IMR-90 (cell line): ENCODE data around the gene GPR39. TPM values are rescaled to one million over a fixed set of nuclear protein-coding genes. Genes with fewer than 3 reads are reported as not detected.

ENCODE experiments used
- ATAC-seq: fragments of 200-7000 bp; cut with Tn5 transposase; 2 replicates; pipeline ENCODE4 v1.9.1; 2020; ENCODE audit warnings: low read depth, mild to moderate bottlenecking, moderate library complexity
- BruUV-seq: library from RNA; stranded (reverse); fragments of 400-500 nt; replicated peaks from 2 replicates; lab custom pipeline; 2021; lab: Mats Ljungman, UMichigan
- CTCF ChIA-PET: fragments of 300-600 bp; formaldehyde crosslinking; extraction: SDS; loops from one replicate; lab custom pipeline; 2021; ENCODE audit warnings: antibody characterized with exemption; lab: Yijun Ruan, JAX
- POLR2A ChIA-PET: fragments of 300-600 bp; sonication (Branson Sonifier 250); formaldehyde crosslinking; loops from one replicate; lab custom pipeline; 2022; ENCODE audit warnings: antibody characterized with exemption; ENCODE audit not compliant: unreplicated experiment; lab: Charles Lee
- DNase-seq: peaks from one replicate; pipeline ENCODE4 v3.0.0; 2013
- H2AFZ ChIP-seq: replicated peaks from 2 replicates; pipeline ENCODE3; 2013; ENCODE audit warnings: low read length, mild to moderate bottlenecking; ENCODE audit not compliant: poor library complexity
- H2AK5ac ChIP-seq: 2 replicates; pipeline ENCODE4 v1.6.1; 2013; ENCODE audit warnings: low read depth, low read length, inconsistent platforms
- H2AK9ac ChIP-seq: replicated peaks from 2 replicates; pipeline ENCODE3; 2013; ENCODE audit warnings: mild to moderate bottlenecking, low read depth, low read length, moderate library complexity; ENCODE audit not compliant: poor library complexity
- H2BK120ac ChIP-seq: 2 replicates; pipeline ENCODE4 v1.6.1; 2013; ENCODE audit warnings: low read depth, low read length, inconsistent platforms
- H2BK15ac ChIP-seq: 3 replicates; pipeline ENCODE4 v1.6.1; 2013; ENCODE audit warnings: low read depth, low read length, inconsistent platforms
- H2BK20ac ChIP-seq: 2 replicates; pipeline ENCODE4 v1.6.1; 2013; ENCODE audit warnings: low read depth, mild to moderate bottlenecking, inconsistent platforms, low read length, moderate library complexity
- H2BK5ac ChIP-seq: 2 replicates; pipeline ENCODE4 v1.6.1; 2013; ENCODE audit warnings: mild to moderate bottlenecking, low read depth, low read length, inconsistent platforms; ENCODE audit not compliant: poor library complexity, severe bottlenecking
- H3K14ac ChIP-seq: replicated peaks from 2 replicates; pipeline ENCODE4 v1.6.1; 2013; ENCODE audit warnings: low read depth, low read length, inconsistent platforms
- H3K18ac ChIP-seq: 2 replicates; pipeline ENCODE4 v1.6.1; 2013; ENCODE audit warnings: low read depth, low read length, control low read depth
- H3K23ac ChIP-seq: 2 replicates; pipeline ENCODE4 v1.6.1; 2013; ENCODE audit warnings: low read depth, low read length, inconsistent platforms
- H3K27ac ChIP-seq: 2 replicates; pipeline ENCODE4 v1.5.1; 2013; ENCODE audit warnings: mild to moderate bottlenecking, control low read depth, low read length; ENCODE audit not compliant: insufficient read depth
- H3K27me3 ChIP-seq: 2 replicates; pipeline ENCODE4 v1.6.1; 2013; ENCODE audit warnings: low read length; ENCODE audit not compliant: control insufficient read depth, insufficient read depth
- H3K36me3 ChIP-seq: 2 replicates; pipeline ENCODE4 v1.6.1; 2013; ENCODE audit warnings: low read length, mixed read lengths; ENCODE audit not compliant: control insufficient read depth, insufficient read depth
- H3K4ac ChIP-seq: 2 replicates; pipeline ENCODE4 v1.6.1; 2013; ENCODE audit warnings: low read depth, low read length, inconsistent platforms
- H3K4me1 ChIP-seq: 2 replicates; pipeline ENCODE4 v1.6.1; 2013; ENCODE audit warnings: low read length, mixed read lengths; ENCODE audit not compliant: control insufficient read depth, insufficient read depth
- H3K4me2 ChIP-seq: 2 replicates; pipeline ENCODE4 v1.6.1; 2013; ENCODE audit warnings: low read depth, mild to moderate bottlenecking, control low read depth, low read length, moderate library complexity
- H3K4me3 ChIP-seq: 2 replicates; pipeline ENCODE4 v1.5.1; 2013; ENCODE audit warnings: low read depth, mild to moderate bottlenecking, control low read depth, low read length, moderate library complexity; ENCODE audit not compliant: insufficient read depth
- H3K56ac ChIP-seq: 2 replicates; pipeline ENCODE4 v1.6.1; 2013; ENCODE audit warnings: low read length, inconsistent platforms; ENCODE audit not compliant: insufficient read depth; ENCODE audit errors: extremely low read depth
- H3K79me1 ChIP-seq, 2 experiments: 2 replicates each; pipeline ENCODE4 v1.6.1; 2013; ENCODE audit warnings: low read length in 2 of 2, inconsistent platforms in 1 of 2, low read depth in 1 of 2
- H3K9ac ChIP-seq: 2 replicates; pipeline ENCODE4 v1.6.1; 2013; ENCODE audit warnings: low read depth, low read length, control low read depth
- H3K9me1 ChIP-seq: 2 replicates; pipeline ENCODE4 v1.6.1; 2013; ENCODE audit warnings: low read length, inconsistent platforms; ENCODE audit not compliant: insufficient read depth
- H3K9me3 ChIP-seq: 2 replicates; pipeline ENCODE4 v1.6.1; 2013; ENCODE audit warnings: low read length; ENCODE audit not compliant: control insufficient read depth, insufficient read depth
- H4K20me1 ChIP-seq: 2 replicates; pipeline ENCODE4 v1.6.1; 2013; ENCODE audit warnings: low read length, inconsistent platforms; ENCODE audit not compliant: insufficient read depth
- H4K5ac ChIP-seq: 2 replicates; pipeline ENCODE4 v1.6.1; 2013; ENCODE audit warnings: mild to moderate bottlenecking, low read depth, low read length, control low read depth
- H4K8ac ChIP-seq, 2 experiments: 2 replicates each; pipeline ENCODE4 v1.6.1; 2013; ENCODE audit warnings: low read depth in 2 of 2, low read length in 2 of 2, control low read depth in 1 of 2, inconsistent platforms in 1 of 2
- H4K91ac ChIP-seq: 2 replicates; pipeline ENCODE4 v1.6.1; 2013; ENCODE audit warnings: low read depth, low read length, inconsistent platforms; ENCODE audit not compliant: insufficient read depth
- CEBPB ChIP-seq: IDR thresholded peaks from 2 replicates; pipeline ENCODE4 v1.6.1; 2012; ENCODE audit warnings: low read depth, low read length, improper control_type of control experiment
- CHD1 ChIP-seq: IDR thresholded peaks from 2 replicates; pipeline ENCODE4 v1.6.1; 2012; ENCODE audit warnings: low read depth, low read length, improper control_type of control experiment
- ELK1 ChIP-seq: fragments of 150-350 bp; IDR thresholded peaks from 2 replicates; pipeline ENCODE4 v1.6.1; 2016; ENCODE audit warnings: low read depth, mild to moderate bottlenecking, low read length, moderate library complexity, borderline replicate concordance
- FOS ChIP-seq: fragments of 150-350 bp; IDR thresholded peaks from 2 replicates; pipeline ENCODE4 v1.6.1; 2016; ENCODE audit warnings: low read depth, low read length
- MAFK ChIP-seq: IDR thresholded peaks from 2 replicates; pipeline ENCODE4 v1.6.1; 2012; ENCODE audit warnings: low read depth, low read length, improper control_type of control experiment
- MAZ ChIP-seq: IDR thresholded peaks from 2 replicates; pipeline ENCODE4 v1.6.1; 2012; ENCODE audit warnings: low read depth, mild to moderate bottlenecking, low read length, improper control_type of control experiment, moderate library complexity, borderline replicate concordance
- MXI1 ChIP-seq: IDR thresholded peaks from 2 replicates; pipeline ENCODE4 v1.6.1; 2012; ENCODE audit warnings: low read depth, mild to moderate bottlenecking, low read length, moderate library complexity, borderline replicate concordance
- POLR2A ChIP-seq: IDR thresholded peaks from 2 replicates; pipeline ENCODE4 v1.6.1; 2012; ENCODE audit warnings: mild to moderate bottlenecking, low read depth, low read length
- RAD21 ChIP-seq: IDR thresholded peaks from 2 replicates; pipeline ENCODE4 v1.6.1; 2012; ENCODE audit warnings: low read length, improper control_type of control experiment
- RFX5 ChIP-seq: IDR thresholded peaks from 2 replicates; pipeline ENCODE4 v1.8.0; 2012; ENCODE audit warnings: low read depth, mild to moderate bottlenecking, low read length, moderate library complexity
- SMC3 ChIP-seq: fragments of 150-350 bp; IDR thresholded peaks from 2 replicates; pipeline ENCODE4 v1.6.1; 2016; ENCODE audit warnings: low read depth, mild to moderate bottlenecking, antibody characterized with exemption, low read length, moderate library complexity
- USF2 ChIP-seq: fragments of 150-350 bp; IDR thresholded peaks from 2 replicates; pipeline ENCODE4 v1.6.1; 2017; ENCODE audit warnings: mild to moderate bottlenecking, antibody characterized with exemption, low read length, low read depth
- WGBS, 2 experiments: methylation state at CpG; one replicate each; pipeline versions ENCODE4 v1.1.5 to v1.1.7; 2013; ENCODE audit warnings: missing lambda C conversion rate in 2 of 2; ENCODE audit not compliant: insufficient read length in 1 of 2; ENCODE audit errors: extremely low coverage in 2 of 2; 5-methylcytosine and 5-hydroxymethylcytosine counted together
- dilution Hi-C: fragments of 300-500 bp; cut with HindIII; formaldehyde crosslinking; loops from one replicate; pipeline ENCODE4 v1.14.3; 2018; ENCODE audit warnings: low sequenced_read_pairs; ENCODE audit not compliant: unreplicated experiment
- in situ Hi-C: fragments of 300-500 bp; cut with MboI; formaldehyde crosslinking; loops from 3 replicates; pipeline ENCODE4 v1.14.3; 2019; ENCODE audit warnings: low sequenced_read_pairs, inconsistent platforms, mixed read lengths
- intact Hi-C: fragments of 100-400 bp; cut with micrococcal nuclease; formaldehyde crosslinking; loops from 2 replicates; pipeline ENCODE4 v1.10.0; 2022
- polyA plus RNA-seq, 3 experiments: library from polyadenylated mRNA; depleted of rRNA; stranded (reverse); fragments of >200 nt; gene quantifications; 2 replicates each; pipeline ENCODE4 v1.2.3, GENCODE V29; 2012; ENCODE audit warnings: low replicate concordance in 1 of 3
- total RNA-seq: library from RNA; depleted of rRNA; stranded (reverse); fragments of >200 nt; gene quantifications from 2 replicates; pipeline ENCODE4 v1.2.3, GENCODE V29; 2012

GPR39 gene
- total and polyA plus RNA-seq, 2 of the 4 experiments (the other 2 are of a cell fraction), result 4.4 to 9.0 TPM

- H2AK5ac ChIP-seq, result no peak overlapping the region
- no peak overlapping the region for H3K4me3 ChIP-seq
- DNase-seq, result no peak
- BruUV-seq, result no TSS peak
- no peaks in the 10 kb centered on the region for H3K36me3 ChIP-seq
- H2BK120ac ChIP-seq, result no peak overlapping the region
- no peak overlapping the region for H2BK20ac ChIP-seq
- no peak overlapping the region for H3K23ac ChIP-seq
- in situ Hi-C loops, result no loop called here
- H3K18ac ChIP-seq, result no peak overlapping the region
- intact Hi-C loops, result no loop called here
- no peak overlapping the region for H2AK9ac ChIP-seq
- peaks cover 2% of the 10 kb centered on the region for H3K27me3 ChIP-seq
- H2BK15ac ChIP-seq, result no peak overlapping the region
- no peak overlapping the region for H2AFZ ChIP-seq
- CTCF ChIA-PET, result no interaction called here
- ATAC-seq, result no peak
- WGBS, 2 experiments, result no CpG with 5 or more reads among the region's 3 CpGs
- peaks cover 3% of the 10 kb centered on the region; the same call in 1 of the 2 replicates for H3K4me1 ChIP-seq
- H3K14ac ChIP-seq, result no peak overlapping the region
- H3K56ac ChIP-seq, result no peak overlapping the region
- H3K4me2 ChIP-seq, result no peak overlapping the region
- 0 out of 2 replicates have a peak, but pooled peaks cover 5% of the 10 kb centered on the region for H3K9me1 ChIP-seq
- H4K91ac ChIP-seq, result no peak overlapping the region
- no peak overlapping the region for H3K4ac ChIP-seq
- H3K9me3 ChIP-seq, result no peaks in the 10 kb centered on the region
- TF ChIP-seq SMC3 (no peak), POLR2A (no peak), RAD21 (no peak), MAFK (no peak), CEBPB (no peak), CHD1 (no peak), USF2 (no peak), RFX5 (no peak), FOS (no peak), MAZ (no peak), MXI1 (no peak), ELK1 (no peak)
- H3K79me1 ChIP-seq, result no peaks in the 10 kb centered on the region
- no peak overlapping the region for H2BK5ac ChIP-seq
- dilution Hi-C loops, result no loop called here
- no peak overlapping the region for H3K27ac ChIP-seq
- POLR2A ChIA-PET, result interaction anchor here (0.6 kb wide), 1 partner anchor 40 kb away, joined by 3 read pairs; no protein-coding TSS in a partner anchor
- H4K5ac ChIP-seq, result no peak overlapping the region
- no peak overlapping the region for H3K9ac ChIP-seq
- H4K20me1 ChIP-seq, result no peaks in the 10 kb centered on the region
- no peak overlapping the region for H4K8ac ChIP-seq
These were observed 201.4 kb downstream of the GPR39 start for GRCh38 chr2:132617989-132618388.
